ENCODE results near the gene MPRIP.

DNA sequence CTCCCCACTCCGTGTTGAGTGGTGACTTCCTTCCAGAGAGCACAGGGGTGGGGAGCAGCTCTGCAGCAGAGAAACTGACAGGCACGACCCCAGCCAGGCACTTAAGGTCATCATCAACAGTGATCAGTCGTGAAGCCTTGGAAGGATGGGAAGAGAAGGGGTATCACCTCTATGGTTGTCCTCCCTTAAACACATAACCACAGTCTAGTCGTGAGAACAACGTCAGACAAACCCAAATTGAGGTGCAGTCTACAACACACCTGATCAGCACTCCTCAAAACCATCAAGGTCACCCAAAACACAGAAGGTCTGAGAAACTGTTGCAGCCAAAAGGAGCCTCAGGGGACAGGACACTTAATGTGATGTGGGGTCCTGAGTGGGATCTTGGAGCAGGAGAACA lies 68.3 kb downstream of the MPRIP start:
- TF ChIP-seq, protein P1, sequence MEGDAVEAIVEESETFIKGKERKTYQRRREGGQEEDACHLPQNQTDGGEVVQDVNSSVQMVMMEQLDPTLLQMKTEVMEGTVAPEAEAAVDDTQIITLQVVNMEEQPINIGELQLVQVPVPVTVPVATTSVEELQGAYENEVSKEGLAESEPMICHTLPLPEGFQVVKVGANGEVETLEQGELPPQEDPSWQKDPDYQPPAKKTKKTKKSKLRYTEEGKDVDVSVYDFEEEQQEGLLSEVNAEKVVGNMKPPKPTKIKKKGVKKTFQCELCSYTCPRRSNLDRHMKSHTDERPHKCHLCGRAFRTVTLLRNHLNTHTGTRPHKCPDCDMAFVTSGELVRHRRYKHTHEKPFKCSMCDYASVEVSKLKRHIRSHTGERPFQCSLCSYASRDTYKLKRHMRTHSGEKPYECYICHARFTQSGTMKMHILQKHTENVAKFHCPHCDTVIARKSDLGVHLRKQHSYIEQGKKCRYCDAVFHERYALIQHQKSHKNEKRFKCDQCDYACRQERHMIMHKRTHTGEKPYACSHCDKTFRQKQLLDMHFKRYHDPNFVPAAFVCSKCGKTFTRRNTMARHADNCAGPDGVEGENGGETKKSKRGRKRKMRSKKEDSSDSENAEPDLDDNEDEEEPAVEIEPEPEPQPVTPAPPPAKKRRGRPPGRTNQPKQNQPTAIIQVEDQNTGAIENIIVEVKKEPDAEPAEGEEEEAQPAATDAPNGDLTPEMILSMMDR (optimal IDR thresholded peaks at IDR 0.05 in 1 of 3, IDR thresholded peaks at IDR 0.05 in 1 of 3, conservative IDR thresholded peaks at IDR 0.05 in 1 of 3; ENCODE audit: extremely low read depth in 1 of 3, insufficient read depth in 2 of 3, low read length in 3 of 3) = no peak
- no peak for TF ChIP-seq EZH2 (IDR thresholded peaks at IDR 0.05; ENCODE audit: low read length)
